NCI-H774 (cell line): ENCODE data around the gene MAEA.

Experiments
- DNase-seq: peaks from one replicate; lab custom pipeline; 2025; lab: John Stamatoyannopoulos, UW

MAEA gene

GRCh38 chr4:1353186-1354055 lies 63.7 kb downstream of the MAEA start:
- DNase-seq: no peak

GRCh38 chr4:1354136-1354982 lies 64.7 kb downstream of the MAEA start:
- no peak for DNase-seq

- no peak for DNase-seq
Observed at GRCh38 chr4:1354983-1355275, 65.2 kb downstream of the MAEA start.

- DNase-seq: no peak
Observed at GRCh38 chr4:1355378-1355777, 65.7 kb downstream of the MAEA start.

- DNase-seq: no peak
Observed at GRCh38 chr4:1356181-1356998, 66.7 kb downstream of the MAEA start.

GRCh38 chr4:1357356-1358248 lies 67.9 kb downstream of the MAEA start:
- DNase-seq: no peak

- DNase-seq: no peak
Observed at GRCh38 chr4:1358421-1359143, 68.9 kb downstream of the MAEA start.

- no peak for DNase-seq
Observed at GRCh38 chr4:1359144-1359501, 69.4 kb downstream of the MAEA start.

- DNase-seq: no peak
Observed at GRCh38 chr4:1359976-1360375, 70.3 kb downstream of the MAEA start.

GRCh38 chr4:1360423-1361283 lies 71.0 kb downstream of the MAEA start:
- DNase-seq: no peak

GRCh38 chr4:1361431-1361830 lies 71.7 kb downstream of the MAEA start:
- no peak for DNase-seq

- DNase-seq: no peak
Observed at GRCh38 chr4:1362046-1362445, 72.4 kb downstream of the MAEA start.

- no peak for DNase-seq
Observed at GRCh38 chr4:1362521-1362920, 72.8 kb downstream of the MAEA start.

GRCh38 chr4:1363513-1363912 lies 73.8 kb downstream of the MAEA start:
- DNase-seq: no peak

- no peak for DNase-seq
Observed at GRCh38 chr4:1364217-1364616, 74.5 kb downstream of the MAEA start.

GRCh38 chr4:1364748-1365147 lies 75.1 kb downstream of the MAEA start:
- no peak for DNase-seq

GRCh38 chr4:1365271-1366178 lies 75.8 kb downstream of the MAEA start:
- DNase-seq: peak; percentile 73

GRCh38 chr4:1366371-1367229 lies 76.9 kb downstream of the MAEA start:
- DNase-seq: no peak
